ENCODE data around the gene IGSF5.

DNA sequence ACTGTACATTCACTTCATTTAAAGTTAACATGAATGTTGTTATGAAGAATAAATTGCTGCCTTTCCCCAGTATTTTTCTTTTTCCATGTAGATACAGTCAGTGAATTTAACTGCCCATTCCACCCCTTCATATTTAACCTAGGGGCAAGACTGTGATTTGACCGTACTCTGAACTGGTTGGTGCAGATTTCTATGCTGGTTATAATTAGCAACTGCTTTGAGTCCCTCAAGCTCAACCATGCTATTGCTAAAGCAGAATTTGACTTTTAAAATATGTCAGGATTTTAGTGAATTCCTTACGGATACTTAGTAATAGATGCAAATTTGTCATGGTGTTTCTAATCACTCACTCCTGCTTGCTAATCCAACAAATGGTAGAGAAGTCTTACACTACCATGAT, 57.2 kb downstream of the IGSF5 start:
- no peak for TF ChIP-seq CTCF (conservative IDR thresholded peaks at IDR 0.05; ENCODE audit: low read depth, low read length)
- TF ChIP-seq EZH2 (IDR thresholded peaks at IDR 0.05; ENCODE audit: borderline replicate concordance, low read depth, low read length, poor library complexity, severe bottlenecking), result no peak
